Smooth muscle cell (in vitro differentiated cells): Measurements from ENCODE around the gene SUSD2. TPM values are rescaled to one million over a fixed set of nuclear protein-coding genes. Genes with fewer than 3 reads are reported as not detected.

ENCODE experiments used
- DNase-seq: peaks from one replicate; lab custom pipeline; 2025; ENCODE audit not compliant: unreplicated experiment; lab: John Stamatoyannopoulos, UW
- H2AFZ ChIP-seq: fragments of 200-600 bp; sonication (generic); 2 replicates; pipeline ENCODE4 v1.6.0; 2016; ENCODE audit warnings: antibody characterized with exemption, low read depth, mild to moderate bottlenecking
- H3F3A ChIP-seq: fragments of 200-600 bp; sonication (generic); 2 replicates; pipeline ENCODE4 v1.6.0; 2017; ENCODE audit warnings: antibody characterized with exemption, low read depth
- H3K27ac ChIP-seq: fragments of 200-600 bp; sonication (generic); 2 replicates; pipeline ENCODE4 v1.5.1; 2016; ENCODE audit warnings: low read depth, mild to moderate bottlenecking
- H3K27me3 ChIP-seq: fragments of 200-600 bp; sonication (generic); 2 replicates; pipeline ENCODE4 v1.6.1; 2016; ENCODE audit warnings: low read depth, mild to moderate bottlenecking
- H3K36me3 ChIP-seq: fragments of 200-600 bp; sonication (generic); 2 replicates; pipeline ENCODE4 v1.5.1; 2016; ENCODE audit warnings: low read depth
- H3K4me1 ChIP-seq: fragments of 200-600 bp; sonication (generic); 2 replicates; pipeline ENCODE4 v1.5.1; 2016; ENCODE audit warnings: low read depth
- H3K4me2 ChIP-seq: fragments of 200-600 bp; sonication (generic); 2 replicates; pipeline ENCODE4 v1.6.0; 2016; ENCODE audit warnings: mild to moderate bottlenecking
- H3K4me3 ChIP-seq: fragments of 200-600 bp; sonication (generic); 2 replicates; pipeline ENCODE4 v1.5.1; 2016; ENCODE audit warnings: mild to moderate bottlenecking
- H3K79me2 ChIP-seq: fragments of 200-600 bp; sonication (generic); 2 replicates; pipeline ENCODE4 v1.6.0; 2016; ENCODE audit warnings: low read depth, mild to moderate bottlenecking
- H3K9ac ChIP-seq: fragments of 200-600 bp; sonication (generic); 2 replicates; pipeline ENCODE4 v1.6.0; 2016; ENCODE audit warnings: low read depth
- H3K9me3 ChIP-seq: fragments of 200-600 bp; sonication (generic); replicated peaks from 2 replicates; pipeline ENCODE4 v1.5.1; 2016; ENCODE audit warnings: low read depth
- H4K20me1 ChIP-seq: fragments of 200-600 bp; sonication (generic); 2 replicates; pipeline ENCODE4 v1.6.0; 2016; ENCODE audit warnings: low read depth
- CTCF ChIP-seq: fragments of 200-600 bp; sonication (generic); IDR thresholded peaks from 2 replicates; pipeline ENCODE4 v1.5.1; 2017; ENCODE audit warnings: borderline replicate concordance, mild to moderate bottlenecking, antibody characterized with exemption; ENCODE audit not compliant: insufficient read depth, poor library complexity, severe bottlenecking
- WGBS: methylation state at CpG from one replicate; pipeline ENCODE4 v1.1.7; 2016; ENCODE audit warnings: low lambda C conversion rate; 5-methylcytosine and 5-hydroxymethylcytosine counted together
- polyA plus RNA-seq: library from polyadenylated mRNA; unstranded; fragments of >200 nt; fragmentation: Nextera tagmentation; extraction: Ambion mirVana; gene quantifications from 2 replicates; pipeline ENCODE4 v1.2.1, GENCODE V29; 2016
- total RNA-seq: library from RNA; depleted of rRNA; stranded (reverse); fragments of >200 nt; gene quantifications from 2 replicates; pipeline ENCODE4 v1.2.3, GENCODE V29; 2014

The SUSD2 gene
- total and polyA plus RNA-seq, 2 experiments from 2014 or later: 1.1 to 1.2 TPM

- peak overlapping the region; percentile 29 for H3K27ac ChIP-seq
- WGBS: 91% methylated on average over 2 of the region's 2 CpGs
- no peaks in the 10 kb centered on the region for H3K9me3 ChIP-seq
- H3K4me1 ChIP-seq: peaks cover 12% of the 10 kb centered on the region
- TF ChIP-seq CTCF: no peak
- no peak overlapping the region for H3K4me2 ChIP-seq
- H3K4me3 ChIP-seq: no peak overlapping the region
- DNase-seq: no peak
- no peak overlapping the region for H2AFZ ChIP-seq
- H3K36me3 ChIP-seq: no peaks in the 10 kb centered on the region
- H3F3A ChIP-seq: no peaks in the 10 kb centered on the region
- no peak overlapping the region for H3K9ac ChIP-seq
- no peaks in the 10 kb centered on the region for H3K27me3 ChIP-seq
- H4K20me1 ChIP-seq: peaks cover 62% of the 10 kb centered on the region
- H3K79me2 ChIP-seq: no peaks in the 10 kb centered on the region
These were observed 39.0 kb upstream of the SUSD2 start for GRCh38 chr22:24142241-24142640.

- 99% methylated on average over 3 of the region's 3 CpGs for WGBS
- Histone ChIP-seq H4K20me1 (peaks cover 68% of the 10 kb centered on the region), H3F3A (no peaks in the 10 kb centered on the region), H3K36me3 (no peaks in the 10 kb centered on the region), H2AFZ (no peak overlapping the region), H3K27me3 (no peaks in the 10 kb centered on the region), H3K4me3 (no peak overlapping the region), H3K9ac (no peak overlapping the region), H3K79me2 (no peaks in the 10 kb centered on the region), H3K9me3 (no peaks in the 10 kb centered on the region), H3K4me2 (no peak overlapping the region), H3K4me1 (peaks cover 15% of the 10 kb centered on the region), H3K27ac (peak overlapping the region; percentile 24)
- DNase-seq: no peak
- TF ChIP-seq CTCF: no peak
These were observed 38.5 kb upstream of the SUSD2 start for GRCh38 chr22:24142831-24143230.

GRCh38 chr22:24144056-24144777 is 37.1 kb upstream of the SUSD2 start:
- no peak for DNase-seq
- Histone ChIP-seq H3F3A (no peaks in the 10 kb centered on the region), H3K36me3 (no peaks in the 10 kb centered on the region), H3K4me2 (no peak overlapping the region), H3K79me2 (no peaks in the 10 kb centered on the region), H3K9me3 (no peaks in the 10 kb centered on the region), H3K27ac (no peak overlapping the region), H3K4me3 (no peak overlapping the region), H2AFZ (no peak overlapping the region), H3K4me1 (peaks cover 15% of the 10 kb centered on the region), H3K9ac (no peak overlapping the region), H3K27me3 (no peaks in the 10 kb centered on the region), H4K20me1 (peaks cover 76% of the 10 kb centered on the region)
- TF ChIP-seq CTCF: no peak
- 93% methylated on average over 1 of the region's 1 CpG for WGBS

- Histone ChIP-seq H3K4me2 (no peak overlapping the region), H3K27ac (no peak overlapping the region), H3K4me3 (no peak overlapping the region), H3K27me3 (no peaks in the 10 kb centered on the region), H3K36me3 (no peaks in the 10 kb centered on the region), H3F3A (no peaks in the 10 kb centered on the region), H3K4me1 (peaks cover 15% of the 10 kb centered on the region), H4K20me1 (peaks cover 76% of the 10 kb centered on the region), H3K9me3 (no peaks in the 10 kb centered on the region), H2AFZ (no peak overlapping the region), H3K9ac (no peak overlapping the region), H3K79me2 (no peaks in the 10 kb centered on the region)
- DNase-seq: no peak
- 79% methylated on average over 2 of the region's 2 CpGs for WGBS
- TF ChIP-seq CTCF: no peak
These were observed 36.6 kb upstream of the SUSD2 start for GRCh38 chr22:24144778-24145085.
